Brain pericyte (primary cell): ENCODE data around the gene ENDOV.

Source experiments
- DNase-seq: peaks from one replicate; pipeline ENCODE4 v3.0.0-alpha.2; 2012; ENCODE audit warnings: low read depth, low spot score

The ENDOV gene

DNA sequence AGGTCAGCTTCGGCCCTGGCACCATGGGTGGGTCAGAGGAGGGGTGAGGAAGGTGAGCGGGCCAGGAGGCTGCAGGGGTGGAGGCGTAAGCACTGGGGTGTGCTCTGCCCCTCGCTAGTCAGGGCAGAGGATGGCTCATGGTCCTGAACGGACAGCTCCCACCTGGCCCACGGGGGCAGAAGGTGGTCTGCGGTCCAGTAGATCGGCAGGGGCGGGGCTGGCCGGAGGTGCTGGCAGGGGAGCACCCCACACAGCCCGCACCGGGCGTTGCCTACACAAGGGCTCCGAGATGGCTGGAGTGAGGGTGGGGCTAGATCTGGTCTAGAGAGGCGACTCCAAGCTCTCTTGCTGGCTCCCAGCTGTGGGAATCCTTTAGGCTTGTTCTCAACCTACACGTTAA lies 53.3 kb downstream of the ENDOV start:
- no peak for DNase-seq

DNA sequence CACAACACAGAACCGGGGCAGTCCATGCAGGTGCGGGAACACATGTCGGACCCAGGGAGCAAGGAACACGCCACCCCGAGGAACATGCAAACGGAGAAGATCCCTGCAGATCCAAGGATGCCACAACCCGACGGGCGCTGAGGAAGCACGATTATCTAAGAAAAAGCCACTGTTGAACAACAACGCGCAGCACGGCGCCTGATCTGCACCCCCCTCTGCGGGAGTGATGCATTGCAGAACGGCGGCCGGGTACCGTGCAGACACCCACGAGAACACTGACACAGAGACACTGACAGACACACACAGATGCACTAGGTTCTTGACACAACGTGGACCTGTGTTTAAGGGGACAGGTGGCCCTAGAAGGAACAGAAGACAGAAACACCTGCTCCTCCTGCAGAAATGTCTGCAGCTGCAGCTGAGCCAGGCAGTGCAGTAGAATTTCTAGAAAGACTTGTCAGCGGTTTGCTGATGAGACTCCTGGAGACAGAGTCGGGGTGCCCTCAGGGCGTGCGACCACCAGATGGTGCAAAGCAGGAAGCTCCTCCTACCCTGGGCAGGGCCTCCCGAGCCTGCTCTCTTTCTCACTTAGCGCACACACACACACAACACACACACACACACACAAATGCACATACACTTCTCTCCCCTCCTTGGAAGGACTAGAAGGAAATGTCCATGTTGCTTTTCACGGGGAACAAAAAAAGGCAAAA lies 54.0 kb downstream of the ENDOV start:
- DNase-seq, result no peak

DNA sequence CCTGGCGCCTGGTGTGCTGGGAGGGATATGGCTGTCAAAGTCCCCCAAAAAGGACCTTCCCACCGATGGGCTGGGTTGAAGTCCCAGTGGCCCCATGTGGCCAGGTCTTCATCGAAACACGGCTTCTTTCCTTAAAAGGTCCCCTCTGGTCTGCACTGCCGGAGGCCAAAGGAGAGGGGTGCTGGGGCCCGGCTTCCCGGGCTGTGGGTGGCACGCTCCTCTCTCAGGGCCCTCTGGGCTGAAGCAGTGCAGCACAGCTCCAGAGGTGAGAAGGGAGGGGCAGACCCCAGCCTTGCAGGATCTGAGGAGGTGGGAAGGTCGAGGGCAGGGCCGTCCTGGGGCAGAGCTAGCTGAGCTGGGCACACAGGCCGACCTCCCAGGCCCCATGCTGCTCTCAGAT lies 54.7 kb downstream of the ENDOV start:
- DNase-seq, result no peak

DNA sequence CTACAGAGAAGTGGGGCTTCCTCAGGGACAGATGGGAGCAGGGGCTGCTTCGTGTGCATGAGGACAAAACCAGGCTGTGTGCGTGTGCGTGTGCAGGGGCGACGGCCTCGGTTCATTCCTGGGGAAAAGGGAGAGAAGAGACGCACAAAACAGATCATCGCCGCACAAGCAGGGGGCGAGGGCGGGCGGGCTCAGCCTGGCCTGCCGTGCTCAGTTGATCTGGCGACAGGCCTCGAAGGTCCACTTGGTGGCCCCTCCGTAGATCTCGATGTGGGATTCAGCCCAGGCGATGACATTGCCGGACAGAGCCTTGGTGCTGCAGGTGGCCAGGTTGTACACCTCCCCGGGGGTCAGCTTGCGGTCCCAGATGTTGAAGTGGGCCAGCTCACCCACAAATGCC lies 55.6 kb downstream of the ENDOV start:
- no peak for DNase-seq

DNA sequence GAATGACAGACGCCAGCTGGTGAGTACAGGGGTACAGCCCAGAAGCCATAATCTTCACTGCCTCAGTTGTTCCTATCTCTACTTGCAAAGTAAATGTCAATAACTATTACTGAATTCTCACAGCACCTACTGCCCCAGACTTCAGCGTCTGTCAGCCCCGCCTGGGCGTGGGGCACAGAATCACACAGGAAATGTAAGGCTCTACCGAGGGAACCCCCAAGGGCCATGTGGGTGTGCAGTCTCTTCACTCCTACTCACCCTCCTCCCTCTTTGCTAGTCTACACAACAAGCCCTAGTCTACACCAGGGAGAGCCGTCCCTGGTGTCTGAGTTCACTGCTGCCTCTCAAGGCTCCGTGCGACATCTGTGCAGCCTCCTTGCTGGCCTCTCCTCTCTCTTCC lies 57.0 kb downstream of the ENDOV start:
- DNase-seq, result no peak

DNA sequence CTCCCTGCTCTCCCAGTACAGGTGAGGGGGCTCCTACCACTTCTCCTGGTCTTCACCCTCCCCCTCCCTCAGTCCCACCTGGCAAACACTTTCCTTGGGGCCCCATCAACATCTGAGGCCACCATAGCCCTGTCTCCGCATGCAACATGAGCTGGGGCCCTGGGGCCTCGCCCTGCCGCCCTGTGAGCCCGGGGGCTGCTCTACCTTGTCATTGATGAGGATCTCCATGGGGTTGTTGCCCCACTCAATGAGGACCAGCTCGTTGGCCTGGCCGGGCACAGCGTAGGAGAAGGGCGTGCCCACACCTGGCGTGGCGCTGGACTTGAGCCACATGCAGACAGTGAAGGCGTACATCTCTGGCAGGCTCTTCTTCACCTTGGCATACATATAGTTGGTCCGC lies 58.0 kb downstream of the ENDOV start:
- no peak for DNase-seq

DNA sequence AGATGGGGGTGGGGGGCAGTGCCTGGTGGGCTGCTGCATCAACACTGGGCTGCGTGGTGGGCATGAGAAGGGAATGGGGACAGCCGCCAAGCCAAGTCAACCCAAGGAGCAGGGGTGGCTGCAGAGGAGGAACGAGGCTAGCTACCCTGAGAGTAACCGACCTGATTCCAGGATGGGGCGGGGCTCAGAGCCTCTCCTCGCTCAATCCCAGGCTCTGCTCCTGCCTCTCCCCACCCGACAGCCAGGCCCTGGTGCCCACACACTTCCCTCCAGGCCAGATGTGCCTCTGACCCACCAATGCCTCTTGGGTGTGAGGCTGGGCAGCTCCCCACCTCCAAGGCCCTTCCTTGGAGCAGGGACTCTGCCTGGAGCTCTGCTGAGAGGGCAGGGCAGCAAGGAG lies 58.7 kb downstream of the ENDOV start:
- DNase-seq, result no peak

DNA sequence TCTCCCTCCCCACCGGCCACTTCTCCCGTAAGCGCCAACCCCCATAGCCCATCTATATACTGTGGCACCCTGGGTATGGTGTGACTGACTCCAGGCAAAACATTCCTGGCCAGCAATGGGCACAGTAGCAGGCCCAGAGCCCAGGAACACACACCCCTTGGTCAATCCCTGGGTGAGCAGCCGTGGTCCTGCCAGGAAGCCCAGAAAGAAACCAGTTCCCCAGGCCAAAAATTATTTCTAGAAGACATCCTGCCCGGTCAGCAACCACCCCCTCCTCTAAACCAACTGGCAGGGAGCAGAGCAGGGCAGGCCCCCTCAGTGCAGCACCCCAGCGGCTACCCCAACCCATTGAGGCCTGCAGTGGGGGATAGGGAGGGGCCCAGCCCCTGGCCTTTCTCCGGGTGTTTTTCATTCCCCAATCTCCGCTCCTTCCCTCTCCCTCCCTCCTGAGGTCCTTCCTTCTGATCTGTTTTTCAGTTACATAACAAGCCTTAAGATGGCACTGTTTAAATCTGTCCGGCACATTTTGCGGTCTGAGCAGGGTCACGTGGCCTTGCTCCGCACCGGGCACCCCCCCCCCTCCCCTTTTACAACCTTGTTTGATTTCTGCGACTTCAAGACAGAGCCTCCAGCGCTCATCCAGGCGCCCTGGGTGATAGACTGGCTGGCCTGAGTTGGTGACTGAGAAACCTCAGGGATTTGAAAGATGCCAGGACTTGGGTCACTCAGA lies 59.4 kb downstream of the ENDOV start:
- no peak for DNase-seq

DNA sequence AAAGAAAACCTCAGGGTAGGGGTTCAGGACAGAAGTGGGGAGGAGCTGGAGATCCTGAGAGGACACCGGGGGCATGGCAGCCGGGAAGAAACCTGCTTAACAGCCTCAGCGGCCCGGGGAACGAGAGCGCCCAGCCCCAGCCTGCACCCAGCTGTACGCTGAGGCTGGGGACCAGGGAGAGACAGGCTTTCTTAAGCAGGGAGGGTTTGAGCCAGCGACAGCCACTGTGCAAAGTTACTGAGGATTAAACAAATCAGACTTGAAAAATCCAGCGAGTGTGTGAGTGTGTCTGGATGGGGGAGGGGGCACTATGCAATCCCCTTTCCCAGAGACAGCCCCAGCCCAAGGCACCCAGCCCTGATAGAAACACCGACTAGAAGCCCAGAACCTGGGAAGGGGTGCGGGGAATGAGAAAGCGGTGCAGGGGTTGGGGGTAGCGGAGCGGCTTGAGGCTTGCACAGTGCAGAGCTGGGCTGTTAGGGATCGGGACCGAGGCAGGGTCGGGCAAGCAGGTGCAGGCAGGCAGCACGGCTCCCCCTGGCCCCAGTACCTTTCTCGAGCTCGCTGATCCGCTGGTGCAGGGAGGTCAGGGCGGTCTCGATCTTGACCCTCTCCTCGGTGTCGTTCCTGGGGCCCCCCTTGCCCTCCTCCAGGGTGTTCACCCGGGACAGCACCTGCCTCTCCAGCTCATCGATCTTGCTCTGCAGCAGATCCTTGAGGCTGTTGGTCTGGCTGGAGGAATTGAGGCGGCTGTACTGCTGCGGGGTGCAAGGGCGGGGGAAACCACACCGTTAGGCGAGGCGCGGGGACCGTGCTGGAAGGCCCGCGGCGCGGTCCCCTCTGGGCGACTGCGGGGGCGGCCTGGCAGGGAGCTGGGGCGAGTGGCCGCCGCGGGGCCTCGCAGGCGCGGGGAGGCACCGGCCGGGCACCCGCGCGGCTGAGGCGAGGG lies 60.3 kb downstream of the ENDOV start:
- DNase-seq, result no peak

DNA sequence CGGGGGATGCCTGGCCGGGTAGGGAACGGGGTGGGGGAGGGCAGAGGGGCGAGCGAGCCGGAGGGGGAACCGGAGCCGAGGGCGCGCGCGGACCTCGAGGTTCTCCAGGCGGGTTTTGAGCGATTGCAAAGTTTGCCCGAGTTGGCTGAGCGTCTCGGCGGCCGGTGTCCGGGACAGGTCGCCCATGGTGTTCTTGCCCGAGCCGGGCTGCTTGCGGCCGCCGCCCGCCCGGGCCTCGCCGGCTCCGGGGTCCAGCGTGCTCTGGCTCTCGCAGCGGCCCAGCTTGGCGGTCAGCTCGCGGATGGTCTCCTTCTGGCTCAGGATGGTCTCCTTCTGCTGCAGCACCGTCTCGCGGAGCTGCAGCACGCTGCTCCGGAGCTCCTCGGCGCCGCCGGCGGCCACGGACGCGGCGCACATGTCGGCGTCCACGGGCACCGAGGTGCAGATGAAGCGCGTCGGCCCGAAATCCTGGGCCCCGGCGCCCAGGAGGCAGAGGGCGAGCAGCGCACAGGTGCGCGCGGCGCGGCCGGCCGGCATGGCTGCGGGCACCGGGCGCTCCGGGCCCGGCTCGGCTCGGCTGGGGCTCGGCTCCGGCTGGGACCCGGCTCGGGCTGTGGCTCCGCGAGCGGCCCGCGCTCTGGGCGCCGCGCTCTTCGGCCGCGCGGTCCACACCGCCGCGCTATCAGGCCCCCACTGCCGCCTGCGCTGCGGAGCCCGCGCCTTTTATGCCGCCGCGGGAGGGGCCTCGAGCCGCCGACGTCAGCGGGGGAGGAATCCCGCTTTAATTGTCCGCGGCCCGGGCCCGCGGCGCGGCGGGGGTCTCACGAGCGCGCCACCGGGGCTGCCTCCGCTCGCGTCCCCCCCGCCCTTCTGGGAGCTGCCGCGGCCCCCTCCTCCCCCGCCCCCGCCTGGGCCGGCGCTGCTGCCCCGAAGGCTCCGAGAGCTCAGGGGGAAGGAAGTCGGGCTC lies 61.2 kb downstream of the ENDOV start, which contains the start of gene NPTX1:
TSS of gene NPTX1 (minus strand) at position 698 of the 967 bp plus-strand sequence. CDS start at position 537, 161 bp downstream.
- no peak for DNase-seq

DNA sequence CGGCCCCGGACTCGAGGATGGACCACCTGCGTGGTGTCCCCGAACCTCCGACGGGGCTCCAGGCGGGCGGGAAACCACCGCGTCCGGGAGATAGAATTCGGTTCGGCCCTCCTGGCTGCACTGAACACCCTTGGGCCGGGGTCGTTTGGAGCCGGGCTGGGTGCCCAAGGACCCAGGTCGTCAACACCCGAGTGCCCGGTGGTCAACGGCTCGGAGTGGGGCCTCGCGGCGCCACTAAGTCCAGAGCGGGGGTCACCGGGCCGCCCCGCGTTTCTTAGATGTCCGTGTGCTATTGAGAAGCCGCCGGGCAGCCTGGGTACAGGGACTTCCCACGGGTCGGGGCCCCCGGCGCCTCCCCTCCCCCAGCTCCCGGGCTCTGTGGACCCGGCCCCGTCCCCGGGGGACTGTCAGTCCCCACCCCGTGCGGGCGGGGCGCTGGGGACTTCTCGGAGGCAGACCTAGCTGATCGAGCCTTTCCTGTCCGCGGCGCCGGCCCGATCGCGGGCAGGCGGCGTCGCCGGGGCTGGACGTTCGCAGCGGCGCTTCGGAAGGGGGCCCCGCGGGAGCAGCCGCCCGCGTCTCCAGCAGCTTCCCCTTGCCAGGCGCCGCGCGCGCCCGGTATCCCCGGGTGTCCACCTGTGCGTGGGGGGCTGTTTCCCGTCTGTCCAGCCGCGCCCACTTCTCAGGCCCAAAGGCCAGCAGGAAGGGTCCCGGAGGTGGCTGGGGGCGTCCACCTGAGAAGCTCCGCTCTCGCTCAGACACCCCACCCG lies 62.1 kb downstream of the ENDOV start:
- DNase-seq, result no peak

DNA sequence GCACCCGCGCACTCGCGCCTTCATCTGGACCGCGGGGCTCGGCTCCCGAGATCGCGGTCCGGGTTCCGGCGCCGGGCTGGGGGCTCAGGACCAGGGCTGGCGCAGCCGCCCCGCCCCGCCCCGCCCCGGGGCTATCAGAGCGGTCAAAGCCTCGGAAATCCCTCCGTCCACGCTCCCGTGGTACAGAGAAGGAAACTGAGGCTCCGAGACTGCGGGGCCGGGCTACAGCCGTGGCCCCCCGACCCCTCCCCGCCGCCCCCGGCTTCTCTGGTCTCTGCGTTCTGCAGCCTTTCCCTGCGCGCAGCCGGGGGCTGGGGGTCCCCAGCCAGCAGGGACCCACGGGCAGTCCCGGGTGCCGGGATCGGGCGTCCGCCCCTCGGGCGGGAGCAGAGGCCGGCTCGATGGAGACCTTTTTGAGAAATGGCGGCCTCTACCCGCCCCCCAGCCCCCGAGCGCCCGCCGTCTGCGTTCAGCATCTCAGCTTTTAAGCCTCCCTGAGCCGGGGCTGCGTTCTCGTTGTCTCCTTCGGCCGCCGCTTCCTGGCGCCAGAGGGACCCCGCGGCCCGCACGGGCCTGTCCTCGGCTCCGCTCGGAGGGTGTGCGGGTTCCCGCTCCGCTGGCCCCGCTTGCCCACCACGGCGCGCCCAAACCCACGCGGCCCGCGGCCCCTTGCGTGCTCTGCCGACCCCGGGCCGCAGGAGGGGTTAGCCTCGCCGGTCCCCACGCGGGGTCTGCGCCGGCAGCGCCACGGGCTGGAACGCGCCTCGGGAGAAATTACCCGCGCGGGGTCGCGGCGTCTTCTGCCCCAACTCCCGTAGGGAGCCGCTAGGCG lies 62.9 kb downstream of the ENDOV start:
- DNase-seq, result no peak

DNA sequence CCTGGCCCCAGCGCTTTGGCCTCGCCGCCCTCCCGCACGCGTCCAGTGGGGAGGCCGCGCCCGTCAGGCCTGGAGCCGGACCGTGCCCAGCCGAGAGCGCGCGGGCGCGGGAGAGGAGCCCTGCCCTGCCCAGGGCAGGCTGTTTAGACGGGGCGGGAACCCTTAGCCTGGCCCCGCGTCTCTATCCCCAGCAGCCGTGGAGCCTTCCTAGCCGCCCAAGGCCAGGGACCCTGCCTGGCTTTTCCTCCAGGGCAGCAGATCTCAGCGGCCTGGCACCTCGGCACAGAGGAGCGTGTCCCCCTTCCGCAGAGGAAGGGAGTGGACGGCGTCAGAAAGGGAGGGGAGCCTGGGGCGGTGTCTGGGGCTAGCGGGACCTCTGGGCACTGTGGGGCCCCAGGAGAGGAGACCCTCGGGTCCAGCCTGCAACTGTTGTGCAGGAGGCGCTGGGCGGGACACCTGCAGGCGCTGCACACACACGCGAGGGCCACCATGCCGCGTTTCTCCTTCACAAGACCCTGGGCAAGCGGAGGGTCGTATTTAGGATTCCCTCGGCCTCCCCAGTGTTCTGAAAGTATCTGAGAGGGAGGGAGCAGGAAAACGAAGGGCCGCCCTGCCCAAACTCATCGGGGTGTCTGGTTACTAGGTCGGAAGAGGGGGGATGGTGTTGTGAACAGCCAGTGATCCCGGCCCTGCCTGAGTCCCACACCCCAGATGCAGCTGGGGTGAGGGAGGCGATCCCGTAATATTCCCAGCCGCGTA lies 63.7 kb downstream of the ENDOV start:
- no peak for DNase-seq

DNA sequence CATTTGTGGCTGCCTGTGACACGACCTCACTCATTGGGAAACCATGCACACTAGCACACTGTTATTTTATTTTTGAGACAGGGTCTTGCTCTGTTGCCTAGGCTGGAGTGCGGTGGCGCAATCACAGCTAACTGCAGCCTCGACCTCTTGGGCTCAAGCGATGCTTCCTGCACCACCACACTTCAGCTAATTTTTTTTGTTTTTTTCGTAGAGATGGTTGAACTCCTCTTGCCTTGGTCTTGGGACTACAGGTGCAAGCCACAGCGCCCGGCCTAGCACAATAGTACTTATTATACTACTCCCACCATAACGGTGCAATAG lies 64.2 kb downstream of the ENDOV start:
- DNase-seq, result no peak

DNA sequence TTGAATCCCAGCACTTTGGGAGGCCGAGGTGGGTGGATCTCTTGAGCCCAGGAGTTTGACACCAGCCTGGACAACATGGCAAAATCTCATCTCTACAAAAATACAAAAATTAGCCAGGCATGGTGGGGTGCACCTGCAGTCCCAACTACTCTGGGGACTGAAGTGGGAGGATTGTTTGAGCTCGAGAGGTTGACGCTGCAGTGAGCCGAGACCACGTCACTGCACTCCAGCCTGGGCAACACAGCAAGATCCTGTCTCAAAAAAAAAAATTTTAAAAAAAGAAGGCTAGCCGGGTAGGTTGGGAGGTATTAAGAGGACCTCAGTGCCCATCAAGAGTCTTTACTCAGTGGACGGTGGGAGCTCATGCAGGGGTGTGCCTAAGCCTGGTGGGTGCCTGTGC lies 65.3 kb downstream of the ENDOV start:
- DNase-seq, result no peak

DNA sequence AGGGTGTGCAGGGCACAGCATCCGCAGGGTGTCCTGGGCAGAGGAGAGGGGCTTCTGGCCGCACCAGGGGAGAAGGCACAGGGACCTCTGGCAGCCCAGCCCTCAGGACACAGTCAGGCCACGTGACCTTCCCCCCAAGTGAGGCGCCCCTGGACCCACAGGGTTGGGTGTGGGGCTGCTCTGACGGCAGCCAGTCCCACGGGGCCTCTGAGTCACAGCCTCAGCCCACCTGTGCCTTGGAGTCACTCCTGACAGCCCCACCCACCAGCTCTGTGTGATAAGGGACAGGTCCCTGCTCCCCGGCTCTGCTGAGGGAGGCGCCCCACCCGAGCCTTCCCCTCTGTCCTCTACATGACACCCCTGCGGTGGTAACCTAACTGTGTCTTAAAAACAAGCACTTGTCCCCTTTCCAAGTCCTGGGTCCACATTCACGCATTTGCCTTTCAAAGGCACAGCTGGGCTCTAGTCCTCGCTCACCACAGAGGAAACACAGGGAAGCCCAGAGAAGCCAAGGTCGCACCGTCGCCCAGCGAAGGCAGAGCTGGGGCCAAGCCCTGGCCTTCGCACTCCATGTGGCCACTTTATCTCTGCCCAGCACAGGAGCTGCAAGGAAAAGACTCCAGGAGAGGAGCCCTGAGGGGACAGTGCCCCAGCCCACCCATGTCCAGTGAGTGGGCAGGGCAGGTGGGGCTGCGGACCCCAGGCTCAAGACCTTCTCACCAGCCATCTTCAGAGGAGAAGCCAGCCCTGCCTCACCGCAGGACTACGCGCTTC lies 66.5 kb downstream of the ENDOV start:
- no peak for DNase-seq

DNA sequence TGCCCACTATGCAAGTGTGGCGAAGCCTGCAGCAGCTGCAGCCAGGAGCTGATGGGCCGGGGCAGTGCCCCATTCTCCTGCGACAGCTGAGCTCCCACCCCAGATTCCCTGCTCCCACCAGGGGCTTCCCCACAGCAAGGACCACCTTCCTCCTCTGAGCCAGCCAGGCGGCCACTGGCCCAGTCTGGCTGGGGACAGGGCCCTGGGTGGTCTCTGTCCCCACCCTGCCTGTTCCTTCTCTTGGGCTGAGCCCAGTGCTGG lies 67.0 kb downstream of the ENDOV start:
- DNase-seq, result no peak

DNA sequence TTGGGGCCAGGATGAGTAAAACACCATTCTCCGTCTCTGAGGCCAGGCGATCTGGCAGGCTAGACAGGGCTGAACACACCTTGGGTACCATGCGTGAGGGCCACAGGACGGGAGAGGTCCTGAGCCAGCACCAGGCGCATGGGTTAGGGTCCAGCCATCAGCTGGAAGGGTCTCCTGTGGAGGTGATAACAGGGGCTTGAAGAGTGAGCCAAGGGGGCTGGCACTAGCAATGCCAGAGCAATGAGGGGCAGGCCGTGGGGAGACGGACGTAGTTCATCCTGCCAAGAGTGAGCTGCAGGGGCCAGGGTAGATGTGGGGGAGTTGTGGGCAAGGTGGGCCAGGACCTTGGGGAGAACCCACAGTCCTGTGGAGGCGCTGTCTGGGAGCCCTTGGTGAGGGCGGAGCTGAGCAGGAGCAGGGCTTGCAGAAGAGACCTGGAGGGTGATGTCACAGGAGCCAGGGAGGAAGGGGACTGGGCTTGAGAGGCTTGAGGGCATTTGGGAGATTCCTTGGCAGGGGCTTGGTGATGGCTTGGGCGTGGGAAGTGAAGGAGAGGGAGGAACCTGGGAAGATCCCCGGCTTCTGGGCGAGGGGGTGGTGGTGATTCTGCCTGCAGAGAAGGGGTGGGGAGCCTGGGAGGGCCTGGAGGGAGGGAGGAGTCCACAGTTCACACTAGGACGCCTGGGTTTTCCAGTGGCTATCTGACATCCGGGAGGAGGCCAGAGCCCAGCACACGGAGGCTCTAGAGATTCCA lies 67.8 kb downstream of the ENDOV start:
- no peak for DNase-seq
